NB4 (cell line): Measurements from ENCODE around the gene SKP1.

Experiments used
- MYC ChIP-seq: IDR thresholded peaks from 2 replicates; pipeline ENCODE4 v1.6.1; 2011; ENCODE audit warnings: low read depth, low read length
- POLR2A ChIP-seq: IDR thresholded peaks from 2 replicates; pipeline ENCODE4 v1.6.1; 2011; ENCODE audit warnings: mild to moderate bottlenecking; ENCODE audit not compliant: insufficient read length; ENCODE audit errors: extremely low read depth
- TF ChIP-seq, protein P1 (sequence below): IDR thresholded peaks from one replicate; pipeline ENCODE4 v1.5.1; 2012; ENCODE audit warnings: low read depth, low read length

GRCh38 chr5:134122530-134122929 lies 54.2 kb downstream of the SKP1 start:
- TF ChIP-seq, protein P1, sequence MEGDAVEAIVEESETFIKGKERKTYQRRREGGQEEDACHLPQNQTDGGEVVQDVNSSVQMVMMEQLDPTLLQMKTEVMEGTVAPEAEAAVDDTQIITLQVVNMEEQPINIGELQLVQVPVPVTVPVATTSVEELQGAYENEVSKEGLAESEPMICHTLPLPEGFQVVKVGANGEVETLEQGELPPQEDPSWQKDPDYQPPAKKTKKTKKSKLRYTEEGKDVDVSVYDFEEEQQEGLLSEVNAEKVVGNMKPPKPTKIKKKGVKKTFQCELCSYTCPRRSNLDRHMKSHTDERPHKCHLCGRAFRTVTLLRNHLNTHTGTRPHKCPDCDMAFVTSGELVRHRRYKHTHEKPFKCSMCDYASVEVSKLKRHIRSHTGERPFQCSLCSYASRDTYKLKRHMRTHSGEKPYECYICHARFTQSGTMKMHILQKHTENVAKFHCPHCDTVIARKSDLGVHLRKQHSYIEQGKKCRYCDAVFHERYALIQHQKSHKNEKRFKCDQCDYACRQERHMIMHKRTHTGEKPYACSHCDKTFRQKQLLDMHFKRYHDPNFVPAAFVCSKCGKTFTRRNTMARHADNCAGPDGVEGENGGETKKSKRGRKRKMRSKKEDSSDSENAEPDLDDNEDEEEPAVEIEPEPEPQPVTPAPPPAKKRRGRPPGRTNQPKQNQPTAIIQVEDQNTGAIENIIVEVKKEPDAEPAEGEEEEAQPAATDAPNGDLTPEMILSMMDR, result no peak
- TF ChIP-seq MYC (no peak), POLR2A (no peak)
